HG03108 (cell line): ENCODE measurements around the gene COL2A1.
"Not testable (repeated sequence)": the region's sequence is repeated elsewhere in the genome, so short reads cannot be mapped to it uniquely, and the experiment has no call there.

Experiments
- ATAC-seq: cut with Tn5 transposase; IDR thresholded peaks from one replicate; pipeline ENCODE4 v1.9.1; 2021; ENCODE audit warnings: moderate library complexity; ENCODE audit not compliant: unreplicated experiment

Gene COL2A1

DNA sequence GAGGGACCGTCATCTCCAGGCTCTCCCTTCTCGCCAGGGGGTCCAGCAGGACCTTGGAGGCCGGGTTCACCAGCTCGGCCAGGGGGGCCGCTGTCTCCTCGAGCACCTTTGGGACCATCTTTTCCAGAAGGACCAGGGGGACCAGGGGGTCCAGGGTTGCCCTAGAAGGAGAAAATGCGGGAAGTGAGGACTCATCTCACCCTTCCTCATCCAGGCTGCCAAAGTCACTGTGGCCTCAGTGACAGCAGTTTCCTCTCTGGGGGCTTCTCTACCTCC, 25.7 kb downstream of the COL2A1 start:
- ATAC-seq, result no peak

DNA sequence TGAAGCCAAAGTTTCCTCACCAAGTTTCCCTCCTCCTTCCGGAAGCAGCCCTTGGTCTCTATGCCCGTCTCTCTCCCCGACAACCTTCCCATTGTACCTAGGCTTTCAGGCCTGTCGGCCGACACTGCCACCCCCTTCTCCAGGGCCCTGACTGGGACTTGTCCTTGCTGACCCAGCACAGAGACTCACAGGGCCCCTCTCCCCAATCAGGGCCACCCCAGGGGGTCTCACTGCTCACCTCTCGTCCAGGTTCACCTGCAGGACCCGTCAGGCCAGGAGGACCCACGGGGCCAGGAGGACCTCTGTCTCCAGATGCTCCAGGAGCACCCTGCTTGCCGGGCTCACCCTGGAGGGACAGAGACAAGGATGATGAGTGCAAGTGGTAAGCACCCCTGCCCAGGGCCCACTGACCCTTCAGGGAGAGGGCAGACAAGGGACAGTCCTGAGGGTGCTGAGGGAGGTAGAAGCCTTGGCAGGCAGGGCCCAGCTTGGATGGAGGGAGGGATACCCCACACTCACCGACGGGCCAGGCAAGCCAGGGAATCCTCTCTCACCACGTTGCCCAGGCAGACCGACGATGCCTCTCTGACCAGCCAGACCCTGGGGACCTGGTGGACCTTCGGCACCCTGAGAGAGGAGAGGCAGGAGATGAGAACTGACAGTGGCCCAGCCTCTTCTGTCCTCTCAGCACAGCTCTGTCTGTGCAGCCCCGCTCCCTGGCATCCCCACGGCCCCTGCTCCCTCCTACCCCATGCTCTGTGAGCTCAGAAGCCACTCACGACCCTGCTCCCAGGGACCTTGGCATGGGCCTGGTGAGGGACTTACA, 26.3 kb downstream of the COL2A1 start:
- ATAC-seq, result no peak

DNA sequence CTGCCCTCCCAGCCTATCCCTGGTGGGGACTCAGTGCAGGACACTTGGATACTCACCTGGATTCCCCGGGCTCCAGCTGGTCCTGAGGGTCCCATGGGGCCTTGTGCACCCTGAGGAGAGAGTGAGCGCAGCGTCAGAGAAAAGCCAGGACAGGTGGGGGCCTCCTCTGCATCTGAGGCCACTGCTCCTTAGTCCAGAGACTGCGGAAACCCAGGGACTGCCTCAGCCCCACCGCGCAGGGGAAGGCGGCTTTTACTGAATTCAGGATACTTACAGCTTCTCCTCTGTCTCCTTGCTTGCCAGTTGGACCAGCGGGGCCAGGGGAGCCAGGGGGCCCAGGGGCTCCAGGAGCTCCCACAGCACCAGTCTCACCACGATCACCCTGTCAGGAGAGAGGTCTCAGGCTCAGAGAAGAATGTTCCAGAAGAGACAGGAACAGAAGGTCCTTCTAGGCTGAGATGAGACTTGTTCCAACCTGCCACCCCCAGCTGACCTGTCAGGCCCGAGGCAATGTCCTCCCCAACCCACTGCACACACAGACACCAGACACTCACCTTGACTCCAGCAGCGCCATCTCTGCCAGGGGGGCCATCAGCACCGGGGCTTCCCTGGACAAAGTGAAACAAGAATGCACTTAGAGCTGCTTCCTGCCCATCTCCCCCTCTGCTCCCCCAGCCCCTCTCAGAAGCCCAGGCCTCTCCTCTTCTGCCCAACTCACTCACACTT, 27.1 kb downstream of the COL2A1 start:
- no peak for ATAC-seq

DNA sequence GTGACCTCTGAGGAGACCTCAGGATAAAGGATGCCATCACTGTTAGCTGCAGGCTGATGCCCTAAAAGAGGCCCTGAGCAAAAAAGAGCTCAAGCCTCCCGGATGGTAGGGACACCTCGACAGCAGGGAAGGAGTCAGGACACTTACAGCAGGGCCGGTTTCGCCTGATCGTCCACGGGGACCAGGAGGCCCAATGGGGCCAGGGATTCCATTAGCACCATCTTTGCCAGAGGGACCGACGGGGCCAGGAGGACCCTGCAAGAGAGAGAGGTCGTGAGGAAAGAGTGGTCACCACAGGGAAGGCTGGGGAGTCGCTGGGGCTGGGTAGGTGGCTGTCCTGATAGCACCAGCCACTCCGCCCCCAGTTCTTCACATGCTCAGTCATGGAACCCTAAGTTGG, 28.5 kb downstream of the COL2A1 start:
- ATAC-seq, result no peak

DNA sequence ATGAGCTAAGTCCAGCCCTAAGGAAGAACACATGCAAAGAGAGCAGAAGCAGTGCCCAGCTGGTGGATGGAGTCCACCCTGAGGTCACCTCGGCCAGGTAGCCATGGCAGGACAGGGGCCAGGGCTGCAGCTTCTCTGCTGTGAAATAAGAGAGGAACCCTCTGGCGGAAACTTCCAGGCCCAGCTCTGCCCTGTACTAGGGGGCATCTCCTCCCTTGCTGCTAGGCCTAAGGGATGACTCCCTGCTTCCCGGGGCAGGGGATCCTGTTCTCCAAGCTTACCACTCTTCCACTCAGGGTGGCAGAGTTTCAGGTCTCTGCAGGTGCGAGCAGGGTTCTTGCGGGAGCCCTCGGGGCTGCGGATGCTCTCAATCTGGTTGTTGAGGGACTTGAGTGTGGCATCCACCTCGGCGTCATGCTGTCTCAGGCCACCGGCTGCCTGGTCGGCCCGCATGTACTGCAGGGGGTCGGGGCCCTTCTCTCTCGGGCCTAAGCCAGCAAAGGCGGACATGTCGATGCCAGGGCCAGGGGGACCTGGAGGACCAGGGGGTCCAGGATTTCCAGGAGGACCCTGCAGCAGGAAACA, 29.1 kb downstream of the COL2A1 start:
- ATAC-seq, result no peak

DNA sequence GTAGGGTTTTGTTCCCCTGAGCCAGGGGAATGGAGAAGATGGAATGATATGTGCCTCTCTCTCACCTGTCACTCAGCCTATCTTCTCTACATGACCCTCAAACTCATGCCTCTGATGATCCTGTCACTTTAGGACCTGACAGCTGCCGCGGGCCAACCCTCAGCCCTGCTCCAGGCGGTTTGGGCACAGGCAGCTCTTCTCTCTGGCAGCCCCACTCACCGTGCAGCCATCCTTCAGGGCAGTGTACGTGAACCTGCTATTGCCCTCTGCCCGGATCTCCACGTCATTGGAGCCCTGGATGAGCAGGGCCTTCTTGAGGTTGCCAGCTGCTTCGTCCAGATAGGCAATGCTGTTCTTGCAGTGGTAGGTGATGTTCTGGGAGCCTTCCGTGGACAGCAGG, 30.4 kb downstream of the COL2A1 start:
- ATAC-seq, result no peak

DNA sequence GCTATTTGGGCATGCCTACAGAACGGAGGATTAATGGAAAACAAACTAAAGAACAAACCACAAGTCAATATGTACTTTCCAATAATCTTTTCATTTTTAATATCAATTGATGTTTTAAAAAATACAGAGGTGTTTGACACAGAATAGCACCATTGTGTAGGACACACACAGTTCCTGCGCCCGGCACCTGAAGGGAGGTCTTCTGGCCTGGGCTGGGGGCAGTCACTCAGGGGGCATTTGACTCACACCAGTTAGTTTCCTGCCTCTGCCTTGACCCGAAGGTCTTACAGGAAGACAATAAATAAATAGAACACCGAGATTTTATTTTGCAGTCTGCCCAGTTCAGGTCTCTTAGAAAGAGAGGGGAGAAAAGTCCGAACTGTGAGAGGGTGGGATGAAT, 31.4 kb downstream of the COL2A1 start:
- ATAC-seq, result no peak

DNA sequence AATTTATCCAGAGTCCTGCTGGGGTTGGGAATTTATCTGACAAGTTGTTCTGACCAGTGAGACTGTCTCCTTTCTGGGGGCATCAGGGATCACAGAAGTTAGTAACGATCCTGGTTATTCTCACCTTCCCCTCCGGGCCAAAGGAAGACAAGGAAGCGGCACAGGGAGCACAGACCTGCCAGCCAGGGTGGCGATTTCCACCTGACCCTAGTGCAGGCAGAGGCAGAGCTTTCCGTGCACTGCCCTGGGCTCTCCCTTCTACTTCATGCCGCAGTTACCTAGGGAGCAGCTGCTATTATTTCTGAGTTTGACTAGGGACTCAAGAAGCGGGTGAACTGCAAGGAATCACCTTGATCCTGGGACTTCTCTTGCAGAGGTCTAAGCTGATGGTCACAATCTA, 33.4 kb downstream of the COL2A1 start:
- ATAC-seq, result no peak

DNA sequence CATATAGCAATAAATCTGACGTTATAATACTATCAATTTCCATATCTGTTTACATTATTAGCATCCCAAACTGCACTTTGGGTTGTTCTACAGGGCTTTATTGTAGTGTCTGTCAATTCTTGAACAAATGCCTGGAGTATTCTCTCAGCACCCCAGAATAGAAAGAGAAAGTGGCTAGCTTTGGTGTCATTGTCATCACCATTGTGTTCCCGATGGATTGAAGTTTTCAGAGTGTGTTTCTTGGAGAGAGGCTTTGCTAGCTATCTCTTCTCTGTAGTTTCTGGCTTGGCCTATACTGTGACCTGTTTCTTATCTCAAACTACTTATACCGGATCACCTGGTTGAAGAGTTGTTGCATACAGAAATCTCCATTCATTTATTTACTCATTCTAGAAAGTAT, 34.4 kb downstream of the COL2A1 start:
- ATAC-seq, result no peak

DNA sequence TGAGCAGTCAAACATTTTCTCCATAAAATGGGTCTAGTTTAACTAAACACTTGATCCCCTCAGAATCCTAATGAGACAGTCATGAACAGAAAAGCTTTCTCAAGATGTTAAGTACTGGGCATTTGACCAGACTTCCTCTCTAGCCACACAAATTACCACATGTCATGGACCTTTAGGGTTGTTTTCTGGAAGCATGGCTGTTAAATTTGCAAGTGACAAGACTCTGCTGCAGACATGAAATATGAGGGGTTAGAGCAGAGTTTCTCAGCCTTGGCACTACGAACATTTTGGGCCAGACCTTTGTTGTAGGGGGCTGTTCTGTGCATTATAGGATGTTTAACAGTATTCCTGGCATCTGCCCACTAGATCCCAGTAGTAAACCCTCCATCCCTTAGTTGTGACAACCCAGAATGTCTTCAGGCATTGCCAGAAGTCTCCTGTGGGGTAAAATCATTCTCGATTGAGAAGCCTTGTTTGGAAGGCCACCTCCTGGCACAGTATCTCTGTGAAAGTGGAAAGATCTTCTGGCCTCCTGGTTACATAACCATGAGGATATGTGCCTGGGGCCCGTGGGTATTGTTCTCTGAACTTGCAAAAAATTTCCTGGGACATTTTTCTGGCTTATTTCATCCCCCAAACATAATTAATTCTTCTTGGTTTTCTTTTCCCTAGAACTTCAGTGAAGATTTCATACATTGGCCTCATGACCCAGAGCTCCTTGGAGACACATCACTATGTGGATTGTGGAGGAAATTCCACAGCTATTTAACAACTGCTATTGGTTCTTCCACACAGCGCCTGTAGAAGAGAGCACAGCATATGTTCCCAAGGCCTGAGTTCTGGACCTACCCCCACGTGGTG, 36.6 kb downstream of the COL2A1 start:
- ATAC-seq, result no peak

DNA sequence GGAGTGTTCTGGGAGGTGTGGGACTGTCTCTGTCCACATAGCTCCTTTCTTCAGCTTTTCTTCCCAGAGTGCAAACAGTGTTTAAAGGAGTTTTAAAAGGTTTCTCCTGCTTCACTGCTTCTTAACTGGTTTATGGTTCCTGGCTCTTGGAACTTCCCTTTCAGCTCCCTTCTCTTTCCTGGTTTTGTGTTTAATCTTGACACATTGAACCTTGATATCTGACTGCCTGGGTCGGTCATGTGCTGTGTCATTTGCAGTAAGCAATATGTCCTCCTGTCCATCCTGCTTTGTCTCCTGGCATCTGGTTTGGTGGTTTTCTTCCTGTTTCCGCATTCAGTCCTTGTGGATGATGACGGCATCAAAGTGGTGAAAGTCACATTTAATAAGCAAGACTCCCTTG, 38.7 kb downstream of the COL2A1 start:
- ATAC-seq, result no peak

DNA sequence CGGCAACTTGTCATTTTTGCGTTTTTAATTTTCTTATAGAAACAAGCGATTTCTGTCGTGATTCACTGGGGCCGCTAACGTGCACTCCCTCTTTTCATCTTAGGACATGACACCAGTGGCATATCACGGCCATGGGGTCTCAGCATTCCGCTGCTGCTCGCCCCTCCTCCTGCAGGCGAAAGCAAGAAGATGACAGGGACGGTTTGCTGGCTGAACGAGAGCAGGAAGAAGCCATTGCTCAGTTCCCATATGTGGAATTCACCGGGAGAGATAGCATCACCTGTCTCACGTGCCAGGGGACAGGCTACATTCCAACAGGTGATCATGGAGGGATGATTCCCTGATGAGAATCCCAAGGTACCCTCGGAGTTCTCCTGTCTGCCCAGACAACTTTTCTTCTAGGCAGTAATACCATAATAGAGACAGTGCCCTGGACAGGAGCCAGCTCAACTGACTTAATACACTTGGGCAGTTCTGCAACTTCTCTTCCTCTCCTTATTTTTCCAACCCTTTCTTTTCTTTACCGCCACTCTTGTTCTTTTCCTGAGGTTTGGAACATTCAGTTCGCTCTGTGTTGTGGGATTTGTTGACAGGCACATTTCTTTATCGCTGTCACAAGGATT, 40.1 kb downstream of the COL2A1 start:
- ATAC-seq, result no peak

DNA sequence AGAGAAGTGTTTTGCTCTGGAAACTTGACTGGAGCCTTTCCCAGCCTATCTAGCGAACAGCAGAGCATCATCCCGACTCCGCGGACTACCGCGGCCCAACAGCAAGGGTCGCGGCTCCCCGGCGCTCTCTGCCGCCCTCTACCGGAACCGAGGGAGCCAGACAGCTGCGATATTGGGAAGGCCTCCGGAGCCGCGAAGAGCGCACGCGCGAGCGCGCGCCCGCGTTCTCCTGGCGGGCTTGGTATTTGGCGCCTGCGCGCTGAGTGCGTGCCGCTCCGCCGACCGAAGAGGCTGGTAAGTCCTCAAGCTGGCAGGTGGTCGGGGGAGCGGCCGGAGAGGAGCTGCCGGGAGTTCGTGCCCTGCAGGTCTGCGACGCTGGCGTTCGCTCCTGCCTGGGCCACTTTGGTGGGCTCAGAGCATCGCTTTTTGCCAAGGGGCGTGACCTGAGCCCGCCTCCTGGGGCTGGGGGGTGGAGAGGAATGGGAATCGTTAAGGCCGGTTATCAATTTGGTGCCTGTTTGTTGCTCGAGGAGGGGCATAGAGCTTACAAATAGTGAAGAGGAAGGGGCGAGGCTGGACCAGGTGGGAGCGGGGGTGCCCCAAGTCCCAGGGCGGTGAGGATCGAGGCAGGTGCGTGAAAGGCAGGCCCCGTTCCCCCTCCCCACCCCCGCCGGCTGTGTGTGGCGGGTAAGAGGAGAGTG, 40.8 kb downstream of the COL2A1 start, which contains the start of gene TMEM106C:
TMEM106C (plus strand) TSS at position 257 of the 701 bp plus-strand sequence. CDS start 641 bp downstream, outside the sequence.
- peak; percentile 96 for ATAC-seq

DNA sequence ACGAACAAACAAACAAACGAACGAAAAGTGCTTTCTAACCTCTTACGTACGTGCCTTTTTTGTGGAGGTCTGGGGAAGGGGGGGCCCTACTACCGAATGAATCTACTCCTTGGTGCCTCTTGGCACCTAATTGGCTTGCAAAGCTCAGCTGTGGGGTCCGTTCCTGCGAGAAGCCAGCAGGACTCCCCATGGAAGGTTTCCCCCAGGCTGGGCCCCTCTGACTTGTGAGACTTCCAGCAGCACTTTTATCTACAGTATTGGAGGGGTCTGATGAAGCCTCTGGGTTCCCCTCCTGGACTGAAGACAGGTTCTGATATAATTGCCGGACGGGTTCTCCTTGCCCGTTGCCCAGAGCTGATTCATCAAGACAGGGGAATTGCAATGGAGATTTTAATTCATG, 42.1 kb downstream of the COL2A1 start:
- no peak for ATAC-seq

DNA sequence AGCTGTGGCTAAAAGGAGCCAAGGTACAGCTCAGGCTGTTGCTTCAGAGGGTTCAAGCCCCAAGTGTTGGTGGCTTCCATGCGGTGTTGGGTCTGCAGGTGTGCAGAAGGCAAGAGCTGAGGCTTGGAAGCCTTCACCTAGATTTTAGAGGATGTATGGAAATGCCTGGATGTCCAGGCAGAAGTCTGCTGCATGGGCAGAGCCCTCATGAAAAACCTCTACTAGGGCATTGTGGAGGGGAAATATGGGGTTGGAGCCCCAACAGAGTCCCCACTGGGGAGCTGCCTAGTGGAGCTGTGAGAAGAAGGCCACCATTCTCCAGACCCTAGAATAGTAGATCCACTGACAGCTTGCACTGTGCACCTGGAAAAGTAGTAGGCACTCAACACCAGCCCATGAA, 46.6 kb downstream of the COL2A1 start:
- not testable (repeated sequence) for ATAC-seq

DNA sequence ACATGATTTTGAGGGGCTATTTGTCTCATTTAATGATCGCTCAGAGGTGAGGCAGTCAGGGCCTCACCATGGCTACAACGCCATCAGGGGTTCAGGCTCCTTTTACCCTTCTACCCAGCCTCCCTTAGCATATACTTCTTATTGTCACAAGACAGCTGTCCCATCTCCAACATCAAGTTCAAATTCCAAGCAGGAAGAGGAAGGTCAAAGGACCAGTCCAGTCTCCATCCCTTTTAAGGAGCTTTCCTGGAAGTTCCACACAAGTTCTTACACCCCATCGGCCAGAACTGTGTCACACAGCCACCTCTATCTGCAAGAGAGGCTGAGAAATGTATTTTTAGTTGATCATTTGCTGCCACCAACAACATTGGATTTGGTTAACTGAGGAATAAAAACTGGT, 49.2 kb downstream of the COL2A1 start:
- no peak for ATAC-seq

DNA sequence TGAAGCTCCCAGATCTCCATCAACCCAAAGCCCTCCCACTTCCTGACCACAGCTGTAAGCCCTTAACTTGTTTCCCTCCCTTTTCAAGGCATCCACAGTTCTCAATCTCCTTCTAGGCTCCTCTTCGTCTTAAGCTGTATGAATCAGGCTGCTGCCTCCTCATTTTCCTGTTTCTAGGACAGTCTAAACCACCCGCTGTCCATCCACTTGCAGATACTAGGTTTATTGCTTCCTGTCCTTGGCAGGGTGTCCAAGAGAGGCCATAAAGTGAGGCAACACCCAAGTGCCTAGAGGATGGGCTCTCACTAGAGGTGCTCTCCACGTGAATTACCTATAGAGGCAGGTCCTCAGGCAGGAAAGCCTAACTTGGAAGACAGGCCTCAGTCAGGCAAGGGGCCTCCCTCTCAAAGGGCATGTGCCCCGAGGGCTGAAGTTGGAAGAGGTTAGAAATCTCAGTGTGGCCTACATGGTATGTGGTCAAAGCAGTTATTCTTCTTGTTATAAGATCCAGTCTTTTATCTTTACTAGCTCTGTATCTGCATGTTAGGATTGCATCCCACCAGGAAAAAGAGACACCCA, 49.7 kb downstream of the COL2A1 start:
- ATAC-seq, result no peak

DNA sequence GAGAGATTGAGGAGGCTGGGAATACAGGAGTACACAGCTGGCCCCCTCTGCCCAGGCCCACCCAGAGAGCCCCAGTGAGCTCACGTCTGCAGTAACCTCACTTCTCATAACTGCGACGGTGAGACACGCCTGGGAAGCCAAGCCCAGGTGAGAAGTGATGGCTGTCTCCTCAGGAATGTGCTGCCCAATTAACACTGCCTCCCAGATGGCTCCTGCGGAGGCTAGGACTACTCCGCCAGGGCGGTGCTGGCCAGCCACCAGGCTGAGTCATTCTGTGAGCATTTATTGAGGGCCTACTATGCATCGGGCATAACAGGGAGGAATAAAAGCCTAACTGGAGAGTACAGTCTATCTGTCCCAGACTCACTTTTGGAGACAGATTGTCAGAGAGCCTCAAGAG, 50.2 kb downstream of the COL2A1 start:
- ATAC-seq, result no peak

DNA sequence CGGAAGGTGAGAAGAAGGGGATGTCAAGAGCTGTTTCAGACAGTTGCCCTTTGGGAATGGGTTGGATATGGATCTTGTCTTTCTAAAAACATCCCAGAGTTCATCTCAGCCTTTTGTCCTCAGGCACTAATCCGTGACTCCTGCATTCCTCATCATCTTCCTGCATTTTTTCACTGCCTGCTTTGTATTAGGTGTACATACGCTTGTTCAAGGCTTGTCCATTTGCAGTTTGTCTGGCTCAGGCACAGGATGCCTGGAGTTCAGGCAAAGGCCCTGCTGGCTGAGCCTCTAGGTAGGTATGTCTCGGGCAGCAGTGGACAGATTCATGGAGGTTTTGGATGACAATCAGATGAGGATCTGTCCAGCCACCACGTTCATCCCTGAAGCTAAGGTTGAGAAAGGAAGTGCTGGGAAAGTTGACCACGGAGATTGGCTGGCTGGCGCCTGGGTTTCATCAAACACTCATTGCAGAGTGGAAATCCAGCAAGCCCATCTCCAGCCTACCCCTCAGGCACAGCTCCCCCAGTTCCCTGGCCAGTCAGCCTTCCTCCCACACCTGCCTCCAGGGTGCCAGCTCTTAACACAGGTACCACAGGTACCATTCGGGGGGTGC, 53.3 kb downstream of the COL2A1 start:
- ATAC-seq, result no peak
